ENCODE results near the gene CFAP45.

The CFAP45 gene, protein sequence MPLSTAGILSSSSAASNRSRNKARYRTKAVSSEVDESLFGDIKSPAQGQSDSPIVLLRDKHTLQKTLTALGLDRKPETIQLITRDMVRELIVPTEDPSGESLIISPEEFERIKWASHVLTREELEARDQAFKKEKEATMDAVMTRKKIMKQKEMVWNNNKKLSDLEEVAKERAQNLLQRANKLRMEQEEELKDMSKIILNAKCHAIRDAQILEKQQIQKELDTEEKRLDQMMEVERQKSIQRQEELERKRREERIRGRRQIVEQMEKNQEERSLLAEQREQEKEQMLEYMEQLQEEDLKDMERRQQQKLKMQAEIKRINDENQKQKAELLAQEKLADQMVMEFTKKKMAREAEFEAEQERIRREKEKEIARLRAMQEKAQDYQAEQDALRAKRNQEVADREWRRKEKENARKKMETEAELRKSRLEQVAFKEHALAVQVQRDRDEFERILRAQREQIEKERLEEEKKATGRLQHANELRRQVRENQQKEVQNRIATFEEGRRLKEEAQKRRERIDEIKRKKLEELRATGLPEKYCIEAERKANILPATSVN

DNA sequence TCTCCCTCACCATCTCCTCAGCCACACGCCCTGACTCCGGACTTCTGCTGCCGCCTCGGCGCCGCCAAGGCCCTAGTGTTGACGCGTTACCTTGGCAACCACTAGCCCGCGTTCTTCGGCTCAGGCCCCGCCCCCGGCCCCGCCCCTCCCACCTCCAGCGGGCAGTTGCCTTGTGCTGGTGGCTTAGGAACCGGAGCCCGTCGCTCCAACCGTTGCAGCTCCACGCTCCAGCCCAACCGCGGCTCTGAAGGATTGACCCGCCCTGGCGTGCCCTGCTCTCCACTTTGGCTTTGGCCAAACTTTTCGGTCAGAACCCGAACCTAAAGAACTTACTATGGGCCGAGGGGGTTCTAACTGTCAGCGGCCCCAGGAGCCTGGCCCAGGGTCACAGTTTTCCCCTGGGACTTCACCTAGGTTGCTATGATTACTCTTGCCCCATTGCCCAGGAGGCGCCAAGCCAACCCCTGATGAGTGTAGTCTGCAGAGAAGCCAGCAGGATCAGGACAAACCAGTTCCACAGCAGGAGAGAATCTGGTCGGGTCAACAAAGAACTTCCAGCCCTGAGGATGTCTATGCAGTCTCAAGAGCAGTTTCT is at the start of gene CFAP45:
Gene CFAP45, minus strand, starts transcription at position 80 of the 595 bp plus-strand sequence. Its CDS starts 67 bp downstream, at position 13.
- TF ChIP-seq, protein P1, sequence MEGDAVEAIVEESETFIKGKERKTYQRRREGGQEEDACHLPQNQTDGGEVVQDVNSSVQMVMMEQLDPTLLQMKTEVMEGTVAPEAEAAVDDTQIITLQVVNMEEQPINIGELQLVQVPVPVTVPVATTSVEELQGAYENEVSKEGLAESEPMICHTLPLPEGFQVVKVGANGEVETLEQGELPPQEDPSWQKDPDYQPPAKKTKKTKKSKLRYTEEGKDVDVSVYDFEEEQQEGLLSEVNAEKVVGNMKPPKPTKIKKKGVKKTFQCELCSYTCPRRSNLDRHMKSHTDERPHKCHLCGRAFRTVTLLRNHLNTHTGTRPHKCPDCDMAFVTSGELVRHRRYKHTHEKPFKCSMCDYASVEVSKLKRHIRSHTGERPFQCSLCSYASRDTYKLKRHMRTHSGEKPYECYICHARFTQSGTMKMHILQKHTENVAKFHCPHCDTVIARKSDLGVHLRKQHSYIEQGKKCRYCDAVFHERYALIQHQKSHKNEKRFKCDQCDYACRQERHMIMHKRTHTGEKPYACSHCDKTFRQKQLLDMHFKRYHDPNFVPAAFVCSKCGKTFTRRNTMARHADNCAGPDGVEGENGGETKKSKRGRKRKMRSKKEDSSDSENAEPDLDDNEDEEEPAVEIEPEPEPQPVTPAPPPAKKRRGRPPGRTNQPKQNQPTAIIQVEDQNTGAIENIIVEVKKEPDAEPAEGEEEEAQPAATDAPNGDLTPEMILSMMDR (IDR thresholded peaks at IDR 0.05; ENCODE audit: borderline replicate concordance, insufficient read depth, low read depth, low read length), result no peak
- no peak within 1 kb of the TSS for H3K4me3 ChIP-seq (ENCODE audit: low read depth, low read length)

DNA sequence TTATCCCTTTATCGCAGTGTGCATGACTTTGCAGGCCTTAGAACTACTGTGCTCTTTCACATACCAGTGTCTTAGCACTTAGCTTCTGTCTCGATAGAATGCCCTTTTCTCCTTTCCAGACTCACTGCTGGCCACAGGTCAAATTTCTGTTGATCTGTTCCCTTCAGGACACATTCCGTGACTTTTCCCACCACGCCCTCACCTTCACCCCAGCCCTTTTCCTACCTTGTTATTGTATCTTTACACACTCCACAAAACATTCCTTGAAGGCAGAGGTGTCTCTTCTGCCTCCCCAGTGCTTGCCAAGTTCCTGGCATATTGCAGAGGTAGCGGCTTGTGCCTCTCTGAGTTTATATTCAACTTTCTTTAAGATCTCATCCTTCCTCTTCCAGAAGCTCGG is 49.2 kb upstream of the CFAP45 start:
- TF ChIP-seq, protein P1 (IDR thresholded peaks at IDR 0.05; ENCODE audit: borderline replicate concordance, insufficient read depth, low read depth, low read length), result no peak
- H3K4me3 ChIP-seq (ENCODE audit: low read depth, low read length), result no peak overlapping the region

DNA sequence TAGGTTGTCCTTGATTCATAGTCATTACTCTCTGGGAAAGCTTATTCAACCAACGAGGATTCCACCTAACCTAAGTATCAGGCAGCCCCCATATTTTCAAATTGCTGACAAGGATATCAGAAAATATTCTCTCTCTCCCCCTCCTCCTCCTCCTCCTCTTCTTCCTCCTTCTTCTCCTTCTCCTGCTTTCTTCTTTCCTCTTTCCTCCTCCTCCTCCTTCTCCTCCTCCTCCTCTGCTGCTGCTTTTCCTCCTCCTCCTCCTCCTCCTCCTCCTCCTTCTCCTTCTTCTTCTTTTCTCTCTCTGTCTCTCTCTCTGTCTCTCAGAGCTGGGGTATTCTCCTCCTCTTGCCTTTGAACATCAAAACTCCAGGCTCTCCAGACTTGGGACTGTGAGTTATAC is 48.0 kb upstream of the CFAP45 start:
- H3K4me3 ChIP-seq (ENCODE audit: low read depth, low read length), result no peak overlapping the region
- TF ChIP-seq, protein P1 (IDR thresholded peaks at IDR 0.05; ENCODE audit: borderline replicate concordance, insufficient read depth, low read depth, low read length), result no peak

DNA sequence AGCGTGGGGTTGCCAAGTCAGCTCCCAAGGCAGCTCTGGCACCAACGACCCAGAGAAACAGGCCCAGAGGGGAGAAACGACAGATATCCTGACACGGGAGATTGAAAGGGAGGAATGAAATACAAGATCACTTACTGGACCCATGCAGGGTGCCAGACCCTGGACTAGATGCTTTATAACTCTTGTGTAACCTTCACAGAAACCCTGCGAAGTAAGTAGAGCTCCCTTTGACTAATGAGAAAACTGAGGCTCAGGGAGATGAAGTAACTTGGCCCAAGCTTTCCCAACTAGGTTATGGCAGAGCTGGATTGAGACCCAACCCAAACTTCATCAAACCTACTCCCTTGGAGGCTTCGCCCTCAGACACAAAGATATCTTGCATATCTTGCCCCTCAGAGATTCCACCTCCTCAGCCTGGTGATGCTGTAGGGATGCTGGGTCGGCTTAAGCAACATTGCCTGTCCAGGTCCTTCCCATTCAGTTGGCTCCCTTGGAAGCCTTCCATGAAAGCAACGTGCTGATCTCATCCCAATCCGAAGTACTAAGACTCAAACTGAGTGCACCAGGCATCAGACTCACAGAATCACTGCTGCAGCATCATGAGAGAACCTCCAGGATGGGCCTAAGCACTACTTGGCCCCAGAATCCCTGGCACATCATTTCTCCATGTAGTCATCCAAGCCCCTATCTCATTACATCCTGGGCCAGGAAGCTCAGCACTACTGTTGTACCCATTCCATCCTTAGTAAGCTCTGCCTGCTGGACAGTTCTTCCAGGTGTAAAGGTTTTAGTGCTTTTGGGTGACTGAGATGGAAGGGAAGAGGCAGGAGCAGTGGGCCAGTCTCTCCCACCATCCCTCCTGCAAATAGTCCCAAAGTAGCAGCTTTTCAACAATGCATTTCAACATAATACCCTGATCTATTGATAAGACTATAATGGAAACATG is 46.5 kb upstream of the CFAP45 start:
- TF ChIP-seq, protein P1 (IDR thresholded peaks at IDR 0.05; ENCODE audit: borderline replicate concordance, insufficient read depth, low read depth, low read length), result no peak
- no peak overlapping the region for H3K4me3 ChIP-seq (ENCODE audit: low read depth, low read length)

DNA sequence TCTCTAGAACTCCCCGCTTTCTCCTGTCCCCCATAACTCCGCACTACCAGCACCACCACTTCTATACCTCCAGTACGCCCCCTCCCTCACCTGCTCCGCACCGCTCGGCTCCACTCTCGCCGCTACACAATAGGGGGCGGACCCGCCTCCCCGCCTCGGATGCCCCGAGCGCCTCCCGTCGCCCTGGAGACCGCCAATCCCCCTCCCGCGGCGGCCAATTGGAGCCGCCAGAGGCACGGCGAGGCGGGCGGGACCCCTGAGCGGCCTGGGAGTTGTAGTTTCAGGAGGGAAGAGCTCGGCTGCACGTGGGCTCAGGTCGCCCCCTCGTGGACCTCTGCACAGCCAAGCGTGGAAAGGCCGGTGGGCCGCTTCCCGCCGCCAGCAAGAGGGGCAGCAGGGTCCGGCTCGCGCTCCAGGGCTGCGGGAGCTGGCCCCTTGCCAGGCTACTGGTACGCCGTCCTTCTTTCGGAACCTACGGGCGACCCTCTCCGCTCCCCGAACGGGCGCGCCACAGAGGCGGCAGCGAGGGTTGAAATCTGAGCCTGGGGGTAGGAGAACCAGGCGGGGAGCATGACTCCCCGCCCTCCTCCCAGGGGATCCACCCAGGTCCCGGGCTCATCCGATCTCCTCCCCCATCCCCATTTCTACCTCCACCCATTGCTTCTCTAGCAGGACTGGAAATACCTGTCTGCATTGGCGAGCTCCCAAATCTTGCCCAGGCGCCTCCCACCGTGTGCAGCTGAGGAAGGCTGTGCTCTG is 45.7 kb upstream of the CFAP45 start, which contains the start of gene IGSF9:
Gene IGSF9, minus strand, starts transcription at position 131 of the 759 bp plus-strand sequence. CDS start 2,159 bp downstream, outside the sequence.
- TF ChIP-seq, protein P1 (IDR thresholded peaks at IDR 0.05; ENCODE audit: borderline replicate concordance, insufficient read depth, low read depth, low read length), result peak; percentile 28; the same call in 1 of the 2 replicates
- H3K4me3 ChIP-seq (ENCODE audit: low read depth, low read length), result no peak within 1 kb of the TSS

Data from GM12875 (cell line).